Naive B cell (primary cell): Measurements from ENCODE around the gene RIPOR2. TPM values are rescaled to one million over a fixed set of nuclear protein-coding genes. Genes with fewer than 3 reads are reported as not detected.
"Not testable (repeated sequence)": the region's sequence is repeated elsewhere in the genome, so short reads cannot be mapped to it uniquely, and the experiment has no call there.

Experiments
- ATAC-seq, 2 donors: fragments of 150-1000 bp; cut with Tn5 transposase; 2 replicates each; pipeline ENCODE4 v1.10.0; 2021; ENCODE audit warnings: low read depth in 2 of 2, mild to moderate bottlenecking in 2 of 2, moderate library complexity in 2 of 2
- DNase-seq: peaks from one replicate; pipeline ENCODE4 v3.0.0; 2022
- H3K27ac Mint-ChIP-seq, 6 donors: one replicate each; pipeline ENCODE4 v1.8.0; 2020 to 2022; ENCODE audit warnings: mild to moderate bottlenecking in 6 of 6, mixed read lengths in 6 of 6, moderate library complexity in 5 of 6, inconsistent platforms in 2 of 6
- H3K27me3 Mint-ChIP-seq, 3 donors: one replicate each; pipeline ENCODE4 v1.8.0; 2021 to 2022; ENCODE audit warnings: mixed read lengths in 3 of 3, mild to moderate bottlenecking in 1 of 3
- H3K36me3 Mint-ChIP-seq, 2 donors: one replicate each; pipeline ENCODE4 v1.8.0; 2020 to 2022; ENCODE audit warnings: mixed read lengths in 2 of 2, inconsistent platforms in 1 of 2, mild to moderate bottlenecking in 1 of 2
- H3K4me1 Mint-ChIP-seq, 3 donors: one replicate each; pipeline ENCODE4 v1.8.0; 2020 to 2022; ENCODE audit warnings: mixed read lengths in 3 of 3, inconsistent platforms in 1 of 3, mild to moderate bottlenecking in 1 of 3, moderate library complexity in 1 of 3
- H3K4me3 Mint-ChIP-seq, 8 donors: one replicate each; pipeline ENCODE4 v1.8.0; 2020 to 2022; ENCODE audit warnings: mild to moderate bottlenecking in 8 of 8, mixed read lengths in 8 of 8, moderate library complexity in 8 of 8, inconsistent platforms in 2 of 8
- H3K9me3 Mint-ChIP-seq, 7 donors: one replicate each; pipeline ENCODE4 v1.8.0; 2020 to 2022; ENCODE audit warnings: mixed read lengths in 7 of 7, mild to moderate bottlenecking in 5 of 7, inconsistent platforms in 2 of 7, moderate library complexity in 1 of 7
- polyA plus RNA-seq, 6 donors: library from polyadenylated mRNA; unstranded; fragments of 300-500 nt; fragmentation: Illumina TruSeq; gene quantifications; one replicate each; pipeline ENCODE4 v1.2.3, GENCODE V29; 2021; ENCODE audit warnings: low read depth in 6 of 6

RIPOR2 gene
- polyA plus RNA-seq, 6 donors from 2014 or later, result 464 to 666 (median 484) TPM

DNA sequence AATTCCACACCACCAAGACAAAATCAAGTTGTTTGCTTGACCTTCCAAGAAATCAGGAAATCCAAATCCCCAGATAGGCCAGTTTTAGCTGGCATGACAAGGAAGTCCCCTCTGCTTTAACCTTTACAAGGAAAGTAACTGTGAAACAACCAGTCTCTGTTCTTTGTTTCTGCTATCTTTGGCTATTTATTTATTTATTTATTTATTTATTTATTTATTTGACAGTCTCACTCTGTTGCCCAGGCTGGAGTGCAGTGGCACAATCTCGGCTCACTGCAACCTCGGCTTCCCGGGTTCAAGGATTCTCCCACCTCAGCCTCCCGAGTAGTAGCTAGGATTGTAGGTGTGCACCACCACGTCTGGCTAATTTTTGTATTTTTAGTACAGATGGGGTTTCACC is 175.6 kb downstream of the RIPOR2 start:
- Mint-ChIP-seq H3K4me3 (no peak overlapping the region), H3K27me3 (no peaks in the 10 kb centered on the region), H3K4me1 (peaks cover 3 to 9% (median 7%) of the 10 kb centered on the region in 3 donors), H3K36me3 (no peaks in the 10 kb centered on the region), H3K9me3 (peaks cover 0 to 4% (median 0%) of the 10 kb centered on the region in 7 donors), H3K27ac (no peak overlapping the region)
- DNase-seq (no peak), ATAC-seq (no peak)

DNA sequence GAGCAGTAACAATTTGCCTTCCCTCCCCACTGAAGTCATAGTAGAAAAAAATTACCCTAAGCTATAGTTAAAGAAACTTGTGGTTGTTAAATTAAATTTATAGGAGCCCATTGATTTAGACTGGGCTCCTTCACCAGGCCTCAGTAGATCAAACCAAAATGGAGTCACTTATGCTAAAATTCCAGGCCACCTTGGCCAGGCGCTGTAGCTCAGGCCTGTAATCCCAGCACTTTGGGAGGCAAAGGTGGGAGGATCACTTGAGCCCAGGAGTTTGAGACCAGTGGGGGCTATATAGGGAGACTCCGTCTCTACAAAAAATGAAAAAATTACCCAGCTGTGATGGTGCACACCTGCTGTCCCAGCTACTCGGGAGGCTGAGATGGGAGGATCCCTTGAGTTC is 176.0 kb downstream of the RIPOR2 start:
- no peaks in the 10 kb centered on the region for H3K27me3 Mint-ChIP-seq
- no peak overlapping the region for H3K27ac Mint-ChIP-seq
- no peak overlapping the region for H3K4me3 Mint-ChIP-seq
- peaks cover 3 to 9% (median 7%) of the 10 kb centered on the region in 3 donors for H3K4me1 Mint-ChIP-seq
- peaks cover 0 to 4% (median 0%) of the 10 kb centered on the region in 7 donors for H3K9me3 Mint-ChIP-seq
- ATAC-seq (no peak), DNase-seq (no peak)
- H3K36me3 Mint-ChIP-seq, result no peaks in the 10 kb centered on the region

DNA sequence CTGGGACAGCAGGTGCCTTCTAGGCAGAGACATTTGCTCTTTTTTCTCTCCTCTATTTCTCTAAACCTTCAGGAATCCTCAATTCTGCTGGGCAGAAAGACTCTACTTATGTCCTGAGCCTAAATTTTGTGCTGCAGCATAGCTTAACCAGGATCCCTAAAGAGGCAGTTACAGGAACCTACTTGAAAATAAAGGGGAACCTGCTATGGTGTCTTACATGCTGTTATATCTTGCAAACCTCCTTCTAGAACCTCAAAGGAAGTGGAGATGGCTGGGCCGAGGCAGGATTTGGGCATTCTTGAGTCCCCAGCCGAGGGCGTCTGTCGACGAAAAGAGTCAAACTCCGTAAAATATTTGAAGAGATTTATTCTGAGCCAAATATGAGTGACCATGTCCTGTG is 178.1 kb downstream of the RIPOR2 start:
- Mint-ChIP-seq H3K4me1 (peaks cover 3 to 9% (median 7%) of the 10 kb centered on the region in 3 donors), H3K9me3 (peaks cover 0 to 4% (median 0%) of the 10 kb centered on the region in 7 donors), H3K36me3 (no peaks in the 10 kb centered on the region), H3K4me3 (no peak overlapping the region), H3K27ac (no peak overlapping the region), H3K27me3 (no peaks in the 10 kb centered on the region)
- ATAC-seq (no peak), DNase-seq (no peak)

DNA sequence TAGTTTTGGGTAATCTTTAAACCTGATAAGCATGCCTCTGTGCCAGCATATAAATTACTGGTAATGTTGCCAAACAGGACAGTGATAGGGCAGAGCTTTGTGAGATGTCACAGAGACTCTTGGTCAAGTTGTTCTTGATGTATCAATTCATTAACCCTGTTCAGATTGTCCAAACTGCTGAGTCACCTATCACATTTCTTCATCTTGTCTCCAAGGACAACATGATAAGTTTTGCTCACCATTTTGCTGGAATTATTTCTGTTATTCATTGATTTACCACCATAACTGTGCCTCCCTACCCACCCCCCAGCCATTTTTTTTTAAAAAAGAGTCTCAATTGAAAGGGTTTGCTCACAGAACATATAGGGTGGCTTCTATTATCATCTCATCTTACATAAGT is 180.5 kb downstream of the RIPOR2 start:
- ATAC-seq (no peak), DNase-seq (no peak)
- Mint-ChIP-seq H3K4me3 (no peak overlapping the region), H3K4me1 (no peaks in the 10 kb centered on the region), H3K27me3 (no peaks in the 10 kb centered on the region), H3K36me3 (no peaks in the 10 kb centered on the region), H3K27ac (no peak overlapping the region), H3K9me3 (peaks cover 0 to 2% (median 0%) of the 10 kb centered on the region in 7 donors)

DNA sequence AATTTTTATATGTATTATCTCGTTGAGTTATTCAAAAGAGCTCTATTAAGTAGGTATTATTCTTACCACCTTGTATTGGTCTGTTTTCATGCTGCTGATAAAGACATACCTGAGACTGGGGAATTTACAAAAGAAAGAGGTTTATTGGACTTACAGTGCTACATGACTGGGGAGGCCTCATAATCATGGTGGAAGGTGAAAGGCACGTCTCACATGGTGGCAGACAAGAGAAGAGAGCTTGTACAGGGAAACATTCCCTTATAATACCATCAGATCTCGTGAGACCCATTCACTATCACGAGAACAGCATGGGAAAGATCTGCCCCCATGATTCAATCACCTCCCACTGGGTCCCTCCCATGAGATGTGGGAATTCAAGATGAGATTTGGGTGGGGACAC is 181.4 kb downstream of the RIPOR2 start:
- not testable (repeated sequence) for H3K36me3 Mint-ChIP-seq, H3K27me3 Mint-ChIP-seq, DNase-seq

More for the DNA sequence above, 181.4 kb downstream of the RIPOR2 start:
- H3K4me3 Mint-ChIP-seq, H3K9me3 Mint-ChIP-seq, H3K4me1 Mint-ChIP-seq, H3K27ac Mint-ChIP-seq, ATAC-seq: not testable (repeated sequence)

Other genes starting within 250 kb of the RIPOR2 start
- 100 to 1,000 TPM; 100 to 145 (median 120) TPM for gene C6orf62, start 216.8 kb downstream of the RIPOR2 start, polyA plus RNA-seq
- 1 to 10 TPM; 2.9 to 8.3 (median 4.2) TPM for gene GMNN, start 161.0 kb downstream of the RIPOR2 start, polyA plus RNA-seq
- under 1 TPM in 2 of 6 donors, not detected in 4; 0.44 to 0.50 TPM for gene ARMH2, start 137.0 kb downstream of the RIPOR2 start, polyA plus RNA-seq